ENCODE measurements around the gene RAD1. TPM values are rescaled to one million over a fixed set of nuclear protein-coding genes. Genes with fewer than 3 reads are reported as not detected.

RAD1 gene
- total and polyA plus RNA-seq, 4 donors = 12.9 to 45.7 (median 17.7) TPM

DNA sequence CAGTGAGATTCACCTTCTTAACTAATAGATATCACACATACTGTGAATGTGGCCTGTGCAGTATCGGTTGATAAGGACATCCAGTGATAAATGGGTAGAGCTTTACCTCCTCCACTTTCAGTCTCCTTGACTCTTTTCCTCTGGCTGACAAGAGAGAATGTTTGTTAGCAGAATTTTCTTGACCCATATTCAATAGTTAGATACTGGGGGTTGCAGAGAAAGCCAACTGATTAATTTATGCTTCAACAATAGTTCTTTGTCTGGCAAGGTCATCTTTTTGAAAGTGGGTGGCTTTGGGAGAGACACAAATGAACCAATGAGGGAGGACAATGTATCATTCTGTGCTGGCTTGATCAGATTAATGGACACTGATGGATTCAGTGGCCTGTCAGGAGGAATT, 46.0 kb downstream of the RAD1 start:
- Histone ChIP-seq H3K4me1 (ENCODE audit: control insufficient read depth in 5 of 5, insufficient read depth in 5 of 5, low read length in 5 of 5) (no peaks in the 10 kb centered on the region), H3K9ac (ENCODE audit: insufficient read depth in 1 of 2, low read length in 2 of 2) (no peak overlapping the region), H3K4me3 (no peak overlapping the region), H3K27ac (ENCODE audit: low read depth in 1 of 2, low read length in 1 of 2) (no peak overlapping the region), H3K27me3 (ENCODE audit: control insufficient read depth in 3 of 3, insufficient read depth in 3 of 3, low read length in 2 of 3) (no peaks in the 10 kb centered on the region), H3K9me3 (ENCODE audit: control insufficient read depth in 4 of 4, insufficient read depth in 3 of 4, low read length in 3 of 4) (no peaks in the 10 kb centered on the region), H3K36me3 (ENCODE audit: control insufficient read depth in 4 of 4, insufficient read depth in 4 of 4, low read length in 4 of 4) (no peaks in the 10 kb centered on the region)
- TF ChIP-seq, protein P1, sequence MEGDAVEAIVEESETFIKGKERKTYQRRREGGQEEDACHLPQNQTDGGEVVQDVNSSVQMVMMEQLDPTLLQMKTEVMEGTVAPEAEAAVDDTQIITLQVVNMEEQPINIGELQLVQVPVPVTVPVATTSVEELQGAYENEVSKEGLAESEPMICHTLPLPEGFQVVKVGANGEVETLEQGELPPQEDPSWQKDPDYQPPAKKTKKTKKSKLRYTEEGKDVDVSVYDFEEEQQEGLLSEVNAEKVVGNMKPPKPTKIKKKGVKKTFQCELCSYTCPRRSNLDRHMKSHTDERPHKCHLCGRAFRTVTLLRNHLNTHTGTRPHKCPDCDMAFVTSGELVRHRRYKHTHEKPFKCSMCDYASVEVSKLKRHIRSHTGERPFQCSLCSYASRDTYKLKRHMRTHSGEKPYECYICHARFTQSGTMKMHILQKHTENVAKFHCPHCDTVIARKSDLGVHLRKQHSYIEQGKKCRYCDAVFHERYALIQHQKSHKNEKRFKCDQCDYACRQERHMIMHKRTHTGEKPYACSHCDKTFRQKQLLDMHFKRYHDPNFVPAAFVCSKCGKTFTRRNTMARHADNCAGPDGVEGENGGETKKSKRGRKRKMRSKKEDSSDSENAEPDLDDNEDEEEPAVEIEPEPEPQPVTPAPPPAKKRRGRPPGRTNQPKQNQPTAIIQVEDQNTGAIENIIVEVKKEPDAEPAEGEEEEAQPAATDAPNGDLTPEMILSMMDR (IDR thresholded peaks at IDR 0.05; ENCODE audit: control extremely low read depth, extremely low read depth) = no peak
- no peak for DNase-seq
- WGBS, 2 donors = 84 to 91% methylated on average over 1 of the region's 1 CpG
- no peak for ATAC-seq (ENCODE audit: insufficient read depth, low FRiP score)

DNA sequence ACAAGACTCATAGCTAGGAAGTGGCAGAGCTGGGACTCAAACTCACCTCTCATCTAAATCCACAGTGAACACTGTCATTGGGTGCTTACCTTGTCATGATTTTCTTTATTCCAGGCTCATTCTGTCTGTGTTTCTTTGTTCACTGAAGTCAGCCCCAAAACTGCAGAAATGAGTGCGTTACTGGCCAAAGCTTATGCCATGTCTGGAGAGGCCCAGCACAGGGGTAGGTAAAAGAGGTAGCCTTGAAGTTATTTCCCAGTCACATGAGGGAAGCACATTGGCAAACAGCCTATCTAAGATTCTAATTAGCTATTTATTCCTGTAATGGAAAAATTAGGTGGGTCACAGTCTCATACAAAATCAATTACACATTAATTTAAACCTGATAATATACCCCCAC, 46.5 kb downstream of the RAD1 start:
- Histone ChIP-seq H3K36me3 (ENCODE audit: control insufficient read depth in 4 of 4, insufficient read depth in 4 of 4, low read length in 4 of 4) (no peaks in the 10 kb centered on the region), H3K9me3 (ENCODE audit: control insufficient read depth in 4 of 4, insufficient read depth in 3 of 4, low read length in 3 of 4) (no peaks in the 10 kb centered on the region), H3K9ac (ENCODE audit: insufficient read depth in 1 of 2, low read length in 2 of 2) (no peak overlapping the region), H3K27me3 (ENCODE audit: control insufficient read depth in 3 of 3, insufficient read depth in 3 of 3, low read length in 2 of 3) (no peaks in the 10 kb centered on the region), H3K27ac (ENCODE audit: low read depth in 1 of 2, low read length in 1 of 2) (no peak overlapping the region), H3K4me1 (ENCODE audit: control insufficient read depth in 5 of 5, insufficient read depth in 5 of 5, low read length in 5 of 5) (no peaks in the 10 kb centered on the region), H3K4me3 (no peak overlapping the region)
- ATAC-seq (ENCODE audit: insufficient read depth, low FRiP score) (no peak), DNase-seq (no peak)
- TF ChIP-seq, protein P1 (IDR thresholded peaks at IDR 0.05; ENCODE audit: control extremely low read depth, extremely low read depth) = no peak
- WGBS, 2 donors = 92 to 100% methylated on average over 1 of the region's 1 CpG

DNA sequence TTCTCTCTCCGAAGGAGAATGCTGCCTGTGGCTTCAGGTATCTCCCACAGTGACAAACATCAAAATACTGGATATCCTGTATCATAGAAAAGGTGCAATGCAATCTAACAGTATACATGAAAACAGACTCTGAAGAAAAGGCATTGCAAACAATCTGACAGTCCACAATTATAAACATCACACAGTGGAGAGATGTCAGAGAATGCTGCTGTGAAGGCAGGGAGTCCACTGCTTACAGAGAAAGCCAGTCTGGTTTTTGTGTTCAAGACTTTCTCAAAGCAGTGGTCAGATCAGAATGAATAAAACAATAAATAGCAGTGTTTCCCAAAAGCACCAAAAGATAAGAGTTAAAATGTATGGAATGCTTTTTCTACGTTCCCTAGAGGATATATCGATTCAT, 47.6 kb downstream of the RAD1 start:
- peaks cover 0 to 3% (median 0%) of the 10 kb centered on the region in 4 donors for H3K9me3 ChIP-seq (ENCODE audit: control insufficient read depth in 4 of 4, insufficient read depth in 3 of 4, low read length in 3 of 4)
- TF ChIP-seq, protein P1 (IDR thresholded peaks at IDR 0.05; ENCODE audit: control extremely low read depth, extremely low read depth) = no peak
- H3K4me1 ChIP-seq (ENCODE audit: control insufficient read depth in 5 of 5, insufficient read depth in 5 of 5, low read length in 5 of 5) = peaks cover 0 to 3% (median 0%) of the 10 kb centered on the region in 5 donors
- no peak overlapping the region for H3K4me3 ChIP-seq
- no peaks in the 10 kb centered on the region for H3K36me3 ChIP-seq (ENCODE audit: control insufficient read depth in 4 of 4, insufficient read depth in 4 of 4, low read length in 4 of 4)
- no peak for ATAC-seq (ENCODE audit: insufficient read depth, low FRiP score)
- WGBS, 2 donors = 93 to 98% methylated on average over 3 of the region's 3 CpGs
- H3K27me3 ChIP-seq (ENCODE audit: control insufficient read depth in 3 of 3, insufficient read depth in 3 of 3, low read length in 2 of 3) = no peaks in the 10 kb centered on the region
- H3K9ac ChIP-seq (ENCODE audit: insufficient read depth in 1 of 2, low read length in 2 of 2) = no peak overlapping the region
- H3K27ac ChIP-seq (ENCODE audit: low read depth in 1 of 2, low read length in 1 of 2) = no peak overlapping the region
- DNase-seq = no peak

DNA sequence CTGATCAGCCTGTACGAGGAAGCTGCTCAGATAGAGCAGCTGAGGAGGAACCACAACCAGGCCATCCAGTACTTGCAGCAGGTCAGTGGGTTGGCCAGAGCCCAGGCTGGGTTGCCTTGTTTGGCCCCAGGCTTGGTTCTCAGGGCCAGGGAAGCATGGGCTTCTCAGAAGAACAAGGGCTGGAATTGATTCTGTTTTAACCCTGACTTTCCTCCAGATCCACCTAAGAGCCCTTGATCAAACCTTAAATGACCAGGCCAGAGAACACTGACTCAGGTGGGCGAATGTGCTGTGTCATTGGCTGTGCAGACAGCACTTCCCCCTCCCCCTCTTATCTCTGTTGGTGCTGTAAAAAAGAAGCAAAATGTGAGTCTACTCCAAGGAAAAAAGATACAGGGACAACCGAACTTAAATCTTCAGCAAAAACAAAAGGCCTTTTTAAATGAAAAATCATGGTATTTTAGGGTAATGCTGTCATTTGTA, 48.3 kb downstream of the RAD1 start:
- no peak overlapping the region for H3K9ac ChIP-seq (ENCODE audit: insufficient read depth in 1 of 2, low read length in 2 of 2)
- no peak overlapping the region for H3K4me3 ChIP-seq
- H3K9me3 ChIP-seq (ENCODE audit: control insufficient read depth in 4 of 4, insufficient read depth in 3 of 4, low read length in 3 of 4) = peaks cover 0 to 3% (median 0%) of the 10 kb centered on the region in 4 donors
- H3K4me1 ChIP-seq (ENCODE audit: control insufficient read depth in 5 of 5, insufficient read depth in 5 of 5, low read length in 5 of 5) = peaks cover 0 to 3% (median 0%) of the 10 kb centered on the region in 5 donors
- H3K27me3 ChIP-seq (ENCODE audit: control insufficient read depth in 3 of 3, insufficient read depth in 3 of 3, low read length in 2 of 3) = no peaks in the 10 kb centered on the region
- no peaks in the 10 kb centered on the region for H3K36me3 ChIP-seq (ENCODE audit: control insufficient read depth in 4 of 4, insufficient read depth in 4 of 4, low read length in 4 of 4)
- DNase-seq = no peak
- WGBS, 2 donors = 74 to 75% methylated on average over 3 of the region's 3 CpGs
- ATAC-seq (ENCODE audit: insufficient read depth, low FRiP score) = no peak
- TF ChIP-seq, protein P1 (IDR thresholded peaks at IDR 0.05; ENCODE audit: control extremely low read depth, extremely low read depth) = no peak
- H3K27ac ChIP-seq (ENCODE audit: low read depth in 1 of 2, low read length in 1 of 2) = no peak overlapping the region

Data from lung (tissue), 12 donors.